PC-3 (cell line): ENCODE measurements around the gene COL13A1. TPM values are rescaled to one million over a fixed set of nuclear protein-coding genes. Genes with fewer than 3 reads are reported as not detected.

Source experiments
- ATAC-seq: fragments of 200-7000 bp; cut with Tn5 transposase; 2 replicates; pipeline ENCODE4 v1.9.1; 2020; ENCODE audit warnings: mild to moderate bottlenecking, moderate library complexity
- BruUV-seq: library from RNA; stranded (reverse); fragments of 400-500 nt; replicated peaks from 2 replicates; lab custom pipeline; 2021; lab: Mats Ljungman, UMichigan
- CTCF ChIA-PET: fragments of 300-600 bp; sonication (Branson Sonifier 250); formaldehyde crosslinking; loops from one replicate; lab custom pipeline; 2022; ENCODE audit warnings: antibody characterized with exemption; lab: Charles Lee
- POLR2A ChIA-PET: fragments of 300-600 bp; sonication (Branson Sonifier 250); formaldehyde crosslinking; loops from one replicate; lab custom pipeline; 2022; ENCODE audit warnings: antibody characterized with exemption; ENCODE audit not compliant: unreplicated experiment; lab: Charles Lee
- DNase-seq: peaks from one replicate; pipeline ENCODE4 v3.0.0-alpha.2; 2015
- H2AFZ ChIP-seq: fragments of 300-600 bp; sonication (generic); 2 replicates; pipeline ENCODE4 v1.6.0; 2016; ENCODE audit warnings: antibody characterized with exemption, low read length
- H3F3A ChIP-seq: fragments of 300-600 bp; sonication (generic); one replicate; pipeline ENCODE4 v1.6.0; 2017; ENCODE audit warnings: antibody characterized with exemption, low read length, control low read depth, mild to moderate bottlenecking; ENCODE audit not compliant: unreplicated experiment
- H3K27ac ChIP-seq: fragments of 300-600 bp; sonication (generic); 2 replicates; pipeline ENCODE4 v1.5.1; 2016; ENCODE audit warnings: mild to moderate bottlenecking, low read length
- H3K27me3 ChIP-seq: fragments of 300-600 bp; sonication (generic); 2 replicates; pipeline ENCODE4 v1.6.1; 2016; ENCODE audit warnings: low read length, mixed read lengths
- H3K36me3 ChIP-seq: fragments of 300-600 bp; sonication (generic); 2 replicates; pipeline ENCODE4 v1.6.1; 2016; ENCODE audit warnings: low read depth, mixed run types, low read length, mixed read lengths
- H3K4me1 ChIP-seq: fragments of 300-600 bp; sonication (generic); 2 replicates; pipeline ENCODE4 v1.5.1; 2016; ENCODE audit warnings: low read length; ENCODE audit not compliant: insufficient read depth
- H3K4me2 ChIP-seq: fragments of 300-600 bp; sonication (generic); 2 replicates; pipeline ENCODE4 v1.6.0; 2016; ENCODE audit warnings: low read length
- H3K4me3 ChIP-seq: fragments of 300-600 bp; sonication (generic); 2 replicates; pipeline ENCODE4 v1.5.1; 2016; ENCODE audit warnings: mild to moderate bottlenecking, low read length, mixed read lengths
- H3K79me2 ChIP-seq: fragments of 300-600 bp; sonication (generic); 2 replicates; pipeline ENCODE4 v1.6.1; 2017; ENCODE audit warnings: low read length, mixed read lengths
- H3K9ac ChIP-seq: fragments of 300-600 bp; sonication (generic); 2 replicates; pipeline ENCODE4 v1.6.0; 2016; ENCODE audit warnings: mild to moderate bottlenecking, low read length
- H3K9me2 ChIP-seq: fragments of 300-600 bp; sonication (generic); replicated peaks from 2 replicates; pipeline ENCODE4 v1.6.1; 2016; ENCODE audit warnings: mixed run types, low read length, mixed read lengths
- H3K9me3 ChIP-seq: fragments of 300-600 bp; sonication (generic); 2 replicates; pipeline ENCODE4 v1.6.1; 2016; ENCODE audit warnings: low read length, mixed read lengths
- H4K20me1 ChIP-seq: fragments of 300-600 bp; sonication (generic); 2 replicates; pipeline ENCODE4 v1.6.1; 2016; ENCODE audit warnings: low read length, mixed read lengths
- EZH2 ChIP-seq: fragments of 300-600 bp; sonication (generic); IDR thresholded peaks from one replicate; pipeline ENCODE4 v1.6.1; 2017; ENCODE audit warnings: antibody characterized with exemption, mild to moderate bottlenecking, low read length; ENCODE audit not compliant: unreplicated experiment
- EZH2phosphoT487 ChIP-seq: fragments of 300-600 bp; sonication (generic); IDR thresholded peaks from 2 replicates; pipeline ENCODE4 v1.6.1; 2018; ENCODE audit warnings: mild to moderate bottlenecking, antibody characterized with exemption, low read length, borderline replicate concordance
- intact Hi-C: fragments of 100-400 bp; cut with micrococcal nuclease; formaldehyde crosslinking; loops from 2 replicates; pipeline ENCODE4 v1.9.0; 2023
- total RNA-seq: library from RNA; depleted of rRNA; stranded (reverse); fragments of >200 nt; gene quantifications from 2 replicates; pipeline ENCODE4 v1.2.3, GENCODE V29; 2014
- TF ChIP-seq, protein P1 (sequence below): fragments of 300-600 bp; sonication (generic); conservative IDR thresholded peaks from 2 replicates; pipeline ENCODE4 v1.5.1; 2017; ENCODE audit warnings: antibody characterized with exemption, low read depth, mild to moderate bottlenecking, low read length

COL13A1 gene
- total RNA-seq, 1 experiment from 2014 or later = 201 TPM

DNA sequence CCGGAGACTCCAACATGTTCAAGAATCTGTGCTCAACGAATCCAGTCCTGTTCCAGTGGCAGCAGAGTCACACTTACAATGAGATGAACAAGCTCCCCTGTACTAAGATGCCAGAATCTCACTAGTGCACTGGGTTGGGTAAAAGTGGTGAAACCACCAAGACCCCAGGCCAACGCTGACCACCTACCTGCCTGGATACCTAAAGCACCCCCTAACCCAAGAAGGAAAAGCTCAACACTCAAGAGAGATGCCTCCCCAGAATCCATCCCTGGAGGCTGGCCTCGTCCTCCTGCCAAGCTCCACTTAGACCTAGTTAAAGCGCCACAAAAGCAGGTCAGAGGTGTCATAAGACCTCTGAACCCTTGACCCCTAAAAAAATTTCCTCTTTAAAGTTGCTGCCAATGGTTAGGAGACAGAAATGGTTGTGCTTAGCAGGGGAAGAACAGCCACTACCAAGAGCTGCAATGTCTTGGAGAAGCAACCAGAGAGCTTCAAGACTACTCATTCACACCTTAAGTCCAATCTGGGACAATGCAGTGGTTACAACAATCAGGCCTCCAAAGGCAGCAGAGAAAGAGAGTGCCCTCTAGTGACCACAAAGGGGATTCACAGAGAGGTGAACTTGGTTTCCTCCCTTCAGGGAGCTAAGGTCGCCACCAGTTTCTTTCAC lies 156.3 kb downstream of the COL13A1 start:
- Histone ChIP-seq H3K27ac (no peak overlapping the region), H3K4me3 (no peak overlapping the region), H3K79me2 (no peaks in the 10 kb centered on the region), H3K4me1 (no peaks in the 10 kb centered on the region), H3K9me3 (no peaks in the 10 kb centered on the region), H4K20me1 (no peaks in the 10 kb centered on the region), H3F3A (no peaks in the 10 kb centered on the region), H3K4me2 (no peak overlapping the region), H2AFZ (no peak overlapping the region), H3K36me3 (peaks cover 13% of the 10 kb centered on the region; the same call in 1 of the 2 replicates), H3K9me2 (no peaks in the 10 kb centered on the region), H3K27me3 (no peaks in the 10 kb centered on the region), H3K9ac (no peak overlapping the region)
- intact Hi-C loops = loop anchor here (1.0 to 5.0 kb wide), 2 partner anchors 156 to 171 kb away; no protein-coding TSS in a partner anchor
- no TSS peak for BruUV-seq
- TF ChIP-seq EZH2phosphoT487 = no peak
- TF ChIP-seq, protein P1, sequence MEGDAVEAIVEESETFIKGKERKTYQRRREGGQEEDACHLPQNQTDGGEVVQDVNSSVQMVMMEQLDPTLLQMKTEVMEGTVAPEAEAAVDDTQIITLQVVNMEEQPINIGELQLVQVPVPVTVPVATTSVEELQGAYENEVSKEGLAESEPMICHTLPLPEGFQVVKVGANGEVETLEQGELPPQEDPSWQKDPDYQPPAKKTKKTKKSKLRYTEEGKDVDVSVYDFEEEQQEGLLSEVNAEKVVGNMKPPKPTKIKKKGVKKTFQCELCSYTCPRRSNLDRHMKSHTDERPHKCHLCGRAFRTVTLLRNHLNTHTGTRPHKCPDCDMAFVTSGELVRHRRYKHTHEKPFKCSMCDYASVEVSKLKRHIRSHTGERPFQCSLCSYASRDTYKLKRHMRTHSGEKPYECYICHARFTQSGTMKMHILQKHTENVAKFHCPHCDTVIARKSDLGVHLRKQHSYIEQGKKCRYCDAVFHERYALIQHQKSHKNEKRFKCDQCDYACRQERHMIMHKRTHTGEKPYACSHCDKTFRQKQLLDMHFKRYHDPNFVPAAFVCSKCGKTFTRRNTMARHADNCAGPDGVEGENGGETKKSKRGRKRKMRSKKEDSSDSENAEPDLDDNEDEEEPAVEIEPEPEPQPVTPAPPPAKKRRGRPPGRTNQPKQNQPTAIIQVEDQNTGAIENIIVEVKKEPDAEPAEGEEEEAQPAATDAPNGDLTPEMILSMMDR = peak; percentile 100
- ChIA-PET CTCF (interaction anchor here (0.5 to 2.0 kb wide), 18 partner anchors 11 to 571 kb away, joined by 3 to 24 read pairs (median 4); partner anchors contain the start of gene TYSND1), POLR2A (no interaction called here)
- DNase-seq (peak; percentile 88), ATAC-seq (peak; percentile 81)

DNA sequence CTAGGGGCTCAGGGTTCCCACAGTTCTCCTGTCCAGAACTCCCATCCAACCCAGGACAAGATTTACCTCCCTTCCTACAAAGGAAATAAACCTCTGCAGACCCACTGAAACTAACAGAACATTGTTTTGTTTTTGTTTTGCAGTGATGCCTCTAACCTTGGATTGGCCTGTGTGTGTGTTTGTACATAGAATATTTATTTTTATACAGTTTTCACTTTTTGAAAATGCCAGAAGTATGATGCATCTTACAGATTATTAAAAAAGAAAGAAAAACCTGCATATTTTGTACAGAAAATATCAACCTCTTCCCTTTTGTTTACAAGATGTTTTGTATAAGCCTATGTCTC lies 156.8 kb downstream of the COL13A1 start:
- Histone ChIP-seq H3F3A (no peaks in the 10 kb centered on the region), H4K20me1 (no peaks in the 10 kb centered on the region), H3K27me3 (no peaks in the 10 kb centered on the region), H3K27ac (no peak overlapping the region), H3K9ac (no peak overlapping the region), H3K4me1 (no peaks in the 10 kb centered on the region), H3K9me2 (no peaks in the 10 kb centered on the region), H3K9me3 (no peaks in the 10 kb centered on the region), H3K4me3 (no peak overlapping the region), H2AFZ (no peak overlapping the region), H3K36me3 (peaks cover 8% of the 10 kb centered on the region; the same call in 1 of the 2 replicates), H3K4me2 (no peak overlapping the region), H3K79me2 (no peaks in the 10 kb centered on the region)
- ChIA-PET CTCF (interaction anchor here (0.5 to 2.0 kb wide), 15 partner anchors 15 to 314 kb away, joined by 3 to 24 read pairs (median 4); partner anchors contain the start of gene TYSND1), POLR2A (no interaction called here)
- TF ChIP-seq EZH2 = no peak
- TF ChIP-seq, protein P1 = peak; percentile 52; the same call in 1 of the 2 replicates
- intact Hi-C loops = loop anchor here (1.0 to 5.0 kb wide), 2 partner anchors 156 to 171 kb away; no protein-coding TSS in a partner anchor
- no peak for ATAC-seq
- no peak for DNase-seq
- BruUV-seq = no TSS peak

DNA sequence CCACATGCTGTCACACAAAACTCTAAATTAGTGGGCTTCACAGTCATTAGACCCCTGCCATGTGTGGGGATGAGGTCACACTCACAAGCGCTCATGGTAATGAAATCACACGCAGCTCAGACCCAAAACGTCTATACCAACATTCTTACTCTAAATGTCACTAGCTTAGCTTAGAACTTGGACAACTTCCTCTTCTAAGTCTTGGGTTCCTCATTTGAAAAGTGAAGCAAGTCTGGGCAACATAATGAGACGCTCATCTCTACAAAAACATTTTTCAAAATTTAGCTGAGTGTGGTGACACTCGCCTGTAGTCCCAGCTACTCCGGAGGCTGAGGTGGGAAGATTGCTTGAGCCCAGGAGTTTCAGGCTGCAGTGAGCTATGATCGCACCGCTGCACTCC lies 158.2 kb downstream of the COL13A1 start:
- CTCF ChIA-PET = interaction anchor here (0.6 kb wide), 1 partner anchor 173 kb away, joined by 4 read pairs; no protein-coding TSS in a partner anchor

More for the DNA sequence above, 158.2 kb downstream of the COL13A1 start:
- Histone ChIP-seq H3K27ac (no peak overlapping the region), H4K20me1 (no peaks in the 10 kb centered on the region), H3K4me1 (no peaks in the 10 kb centered on the region), H3K9me3 (no peaks in the 10 kb centered on the region), H3K4me2 (no peak overlapping the region), H3K79me2 (no peaks in the 10 kb centered on the region), H3K9ac (no peak overlapping the region), H3F3A (no peaks in the 10 kb centered on the region), H3K36me3 (peaks cover 7% of the 10 kb centered on the region; the same call in 1 of the 2 replicates), H3K27me3 (no peaks in the 10 kb centered on the region), H2AFZ (no peak overlapping the region), H3K4me3 (no peak overlapping the region), H3K9me2 (no peaks in the 10 kb centered on the region)
- DNase-seq (no peak), ATAC-seq (no peak)
- POLR2A ChIA-PET = interaction anchor here (0.7 kb wide), 1 partner anchor 1101 kb away, joined by 4 read pairs; no protein-coding TSS in a partner anchor
- TF ChIP-seq EZH2phosphoT487 (no peak), EZH2 (no peak)
- TF ChIP-seq, protein P1 = no peak
- intact Hi-C loops = loop anchor here (5.0 kb wide), 1 partner anchor 173 kb away; no protein-coding TSS in a partner anchor
- no TSS peak for BruUV-seq
